Measurements from ENCODE around the gene NAPEPLD. TPM values are rescaled to one million over a fixed set of nuclear protein-coding genes. Genes with fewer than 3 reads are reported as not detected.

Gene NAPEPLD
- total RNA-seq, 1 donor from 2014 or later, result 6.1 TPM

DNA sequence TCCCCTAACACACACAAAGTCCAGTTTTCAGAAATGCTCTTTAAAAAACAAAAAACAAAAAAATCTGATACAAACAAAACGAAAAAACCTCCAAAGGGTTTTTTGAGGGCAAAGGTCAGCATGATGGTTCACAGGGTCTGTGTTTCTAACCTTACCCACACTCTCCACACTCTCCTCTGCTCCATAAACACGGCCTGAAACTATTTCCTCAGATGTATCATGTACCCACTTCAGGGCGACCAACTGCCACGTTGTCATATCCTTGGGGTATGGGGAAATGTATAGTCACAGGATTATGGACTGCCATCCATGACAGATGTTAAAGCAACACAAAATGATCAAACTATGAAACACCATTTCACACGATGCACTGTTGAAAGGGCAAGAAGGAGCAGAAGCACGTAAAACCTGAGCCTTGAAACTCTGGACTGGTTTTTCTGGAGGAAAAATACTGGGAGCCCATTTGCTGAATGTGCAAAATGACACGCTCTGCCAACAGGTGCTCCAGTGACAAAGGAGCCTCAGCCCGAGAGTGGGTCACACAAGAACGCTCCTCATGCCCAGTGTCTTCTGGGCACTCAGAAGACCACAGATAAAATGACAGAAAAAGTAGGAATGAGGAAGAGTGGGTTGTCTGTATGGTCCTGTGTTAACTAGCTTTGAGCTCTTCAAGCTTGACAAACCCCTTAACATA is 15.8 kb downstream of the NAPEPLD start:
- TF ChIP-seq, protein P1, sequence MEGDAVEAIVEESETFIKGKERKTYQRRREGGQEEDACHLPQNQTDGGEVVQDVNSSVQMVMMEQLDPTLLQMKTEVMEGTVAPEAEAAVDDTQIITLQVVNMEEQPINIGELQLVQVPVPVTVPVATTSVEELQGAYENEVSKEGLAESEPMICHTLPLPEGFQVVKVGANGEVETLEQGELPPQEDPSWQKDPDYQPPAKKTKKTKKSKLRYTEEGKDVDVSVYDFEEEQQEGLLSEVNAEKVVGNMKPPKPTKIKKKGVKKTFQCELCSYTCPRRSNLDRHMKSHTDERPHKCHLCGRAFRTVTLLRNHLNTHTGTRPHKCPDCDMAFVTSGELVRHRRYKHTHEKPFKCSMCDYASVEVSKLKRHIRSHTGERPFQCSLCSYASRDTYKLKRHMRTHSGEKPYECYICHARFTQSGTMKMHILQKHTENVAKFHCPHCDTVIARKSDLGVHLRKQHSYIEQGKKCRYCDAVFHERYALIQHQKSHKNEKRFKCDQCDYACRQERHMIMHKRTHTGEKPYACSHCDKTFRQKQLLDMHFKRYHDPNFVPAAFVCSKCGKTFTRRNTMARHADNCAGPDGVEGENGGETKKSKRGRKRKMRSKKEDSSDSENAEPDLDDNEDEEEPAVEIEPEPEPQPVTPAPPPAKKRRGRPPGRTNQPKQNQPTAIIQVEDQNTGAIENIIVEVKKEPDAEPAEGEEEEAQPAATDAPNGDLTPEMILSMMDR (IDR thresholded peaks at IDR 0.05; ENCODE audit: unreplicated experiment), result no peak
- Mint-ChIP-seq H3K9me3 (ENCODE audit: unreplicated experiment) (no peaks in the 10 kb centered on the region), H3K4me3 (ENCODE audit: unreplicated experiment) (no peak overlapping the region), H3K4me1 (ENCODE audit: unreplicated experiment) (no peaks in the 10 kb centered on the region), H3K36me3 (ENCODE audit: low read depth, unreplicated experiment) (no peaks in the 10 kb centered on the region), H3K27me3 (ENCODE audit: unreplicated experiment) (no peaks in the 10 kb centered on the region), H3K27ac (ENCODE audit: unreplicated experiment) (no peak overlapping the region)
- DNase-seq (ENCODE audit: low spot score), result no peak

DNA sequence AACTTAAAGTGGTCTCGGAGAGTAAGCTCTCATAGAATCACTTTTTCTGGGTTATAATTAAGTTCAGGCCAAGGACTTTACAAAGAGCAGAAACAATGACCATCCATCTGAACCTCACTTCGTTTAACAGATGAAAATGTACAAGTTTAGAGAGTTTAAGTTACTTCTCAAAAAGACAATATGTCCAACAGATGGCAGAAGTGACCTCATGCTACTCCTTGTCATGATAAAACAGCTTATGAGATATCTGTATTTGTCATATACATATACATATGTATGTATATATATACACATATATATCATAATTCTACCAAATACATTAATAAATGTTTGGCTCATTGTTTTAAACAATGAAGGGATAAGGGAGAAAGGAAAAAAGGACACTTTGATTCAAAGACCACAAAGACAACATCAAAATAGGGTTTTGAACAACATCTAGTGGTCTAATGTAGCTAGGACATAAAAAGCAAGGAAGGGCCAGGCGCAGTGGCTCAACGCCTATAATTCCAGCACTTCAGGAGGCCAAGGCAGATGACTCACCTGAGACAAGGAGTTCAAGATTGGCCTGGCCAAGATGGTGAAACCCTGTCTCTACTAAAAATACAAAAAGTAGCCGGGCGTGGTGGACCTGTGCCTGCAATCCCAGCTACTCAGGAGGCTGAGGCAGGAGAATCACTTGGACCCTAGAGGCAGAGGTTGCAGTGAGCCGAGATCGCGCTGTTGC is 17.8 kb downstream of the NAPEPLD start:
- H3K9me3 Mint-ChIP-seq (ENCODE audit: unreplicated experiment), result no peaks in the 10 kb centered on the region
- no peak for DNase-seq (ENCODE audit: low spot score)
- no peaks in the 10 kb centered on the region for H3K4me1 Mint-ChIP-seq (ENCODE audit: unreplicated experiment)
- H3K4me3 Mint-ChIP-seq (ENCODE audit: unreplicated experiment), result no peak overlapping the region
- H3K27ac Mint-ChIP-seq (ENCODE audit: unreplicated experiment), result no peak overlapping the region
- TF ChIP-seq, protein P1 (IDR thresholded peaks at IDR 0.05; ENCODE audit: unreplicated experiment), result no peak
- peaks cover 2% of the 10 kb centered on the region for H3K36me3 Mint-ChIP-seq (ENCODE audit: low read depth, unreplicated experiment)
- no peaks in the 10 kb centered on the region for H3K27me3 Mint-ChIP-seq (ENCODE audit: unreplicated experiment)

- DNase-seq (ENCODE audit: low spot score), result no peak
- Mint-ChIP-seq H3K4me1 (ENCODE audit: unreplicated experiment) (no peaks in the 10 kb centered on the region), H3K4me3 (ENCODE audit: unreplicated experiment) (no peak overlapping the region), H3K27ac (ENCODE audit: unreplicated experiment) (no peak overlapping the region), H3K36me3 (ENCODE audit: low read depth, unreplicated experiment) (peaks cover 2% of the 10 kb centered on the region), H3K27me3 (ENCODE audit: unreplicated experiment) (no peaks in the 10 kb centered on the region), H3K9me3 (ENCODE audit: unreplicated experiment) (no peaks in the 10 kb centered on the region)
- TF ChIP-seq, protein P1 (IDR thresholded peaks at IDR 0.05; ENCODE audit: unreplicated experiment), result no peak
Measured at GRCh38 chr7:103129702-103130549, 19.0 kb downstream of the NAPEPLD start.

DNA sequence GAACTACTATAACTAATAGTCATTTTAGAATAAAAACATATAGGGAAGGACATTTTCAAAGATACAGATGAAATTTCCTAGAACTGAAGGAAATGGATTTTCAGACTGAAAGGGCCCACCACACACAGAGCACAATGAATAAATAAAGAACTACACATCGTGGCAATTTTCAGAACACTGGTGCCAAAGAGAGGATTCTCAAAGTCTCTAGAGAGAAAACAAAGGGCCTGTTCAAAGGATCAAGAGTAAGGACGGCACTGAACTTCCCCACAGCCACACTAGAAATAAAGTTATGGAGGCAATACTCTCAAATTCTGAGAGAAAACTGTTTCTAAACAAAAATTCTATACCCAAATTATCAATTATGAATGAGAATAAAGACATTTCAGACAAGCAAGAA is 21.9 kb downstream of the NAPEPLD start:
- Mint-ChIP-seq H3K27me3 (ENCODE audit: unreplicated experiment) (no peaks in the 10 kb centered on the region), H3K4me1 (ENCODE audit: unreplicated experiment) (no peaks in the 10 kb centered on the region), H3K36me3 (ENCODE audit: low read depth, unreplicated experiment) (peaks cover 2% of the 10 kb centered on the region), H3K27ac (ENCODE audit: unreplicated experiment) (no peak overlapping the region), H3K4me3 (ENCODE audit: unreplicated experiment) (no peak overlapping the region), H3K9me3 (ENCODE audit: unreplicated experiment) (no peaks in the 10 kb centered on the region)
- no peak for DNase-seq (ENCODE audit: low spot score)
- TF ChIP-seq, protein P1 (IDR thresholded peaks at IDR 0.05; ENCODE audit: unreplicated experiment), result no peak

Measured in endothelial cell (in vitro differentiated cells).